Ishikawa (cell line): Measurements from ENCODE around the gene USH1C.

Experiments used
- CEBPB ChIP-seq: IDR thresholded peaks from 2 replicates; pipeline ENCODE4 v1.6.1; 2012
- CREB1 ChIP-seq: IDR thresholded peaks from 2 replicates; pipeline ENCODE4 v1.6.1; 2012; ENCODE audit warnings: low read depth
- EGR1 ChIP-seq: IDR thresholded peaks from 2 replicates; pipeline ENCODE4 v1.6.1; 2012
- EP300 ChIP-seq: IDR thresholded peaks from 2 replicates; pipeline ENCODE4 v1.6.1; 2012; ENCODE audit warnings: borderline replicate concordance
- FOXM1 ChIP-seq: IDR thresholded peaks from 2 replicates; pipeline ENCODE4 v1.6.1; 2012; ENCODE audit warnings: low read depth, borderline replicate concordance
- NFIC ChIP-seq: IDR thresholded peaks from 2 replicates; pipeline ENCODE4 v1.6.1; 2012
- RAD21 ChIP-seq: IDR thresholded peaks from 2 replicates; pipeline ENCODE4 v1.6.1; 2012; ENCODE audit warnings: low read depth
- TAF1 ChIP-seq: IDR thresholded peaks from 2 replicates; pipeline ENCODE4 v1.6.1; 2012; ENCODE audit warnings: low read depth, mild to moderate bottlenecking
- TCF12 ChIP-seq: IDR thresholded peaks from 2 replicates; pipeline ENCODE4 v1.6.1; 2012; ENCODE audit warnings: low read depth
- TEAD4 ChIP-seq: IDR thresholded peaks from 2 replicates; pipeline ENCODE4 v1.6.1; 2012
- YY1 ChIP-seq: IDR thresholded peaks from 2 replicates; pipeline ENCODE4 v1.6.1; 2012; ENCODE audit warnings: low read depth
- ZBTB7A ChIP-seq: IDR thresholded peaks from 2 replicates; pipeline ENCODE4 v1.6.1; 2012; ENCODE audit warnings: low read depth
- TF ChIP-seq, protein P1 (sequence below): IDR thresholded peaks from 2 replicates; pipeline ENCODE4 v1.6.1; 2012
- TF ChIP-seq, protein P2 (sequence below): IDR thresholded peaks from 2 replicates; pipeline ENCODE4 v1.6.1; 2012; ENCODE audit warnings: low read depth, mild to moderate bottlenecking
- TF ChIP-seq, protein P3 (sequence below): IDR thresholded peaks from 2 replicates; pipeline ENCODE4 v1.6.1; 2012

Gene USH1C

DNA sequence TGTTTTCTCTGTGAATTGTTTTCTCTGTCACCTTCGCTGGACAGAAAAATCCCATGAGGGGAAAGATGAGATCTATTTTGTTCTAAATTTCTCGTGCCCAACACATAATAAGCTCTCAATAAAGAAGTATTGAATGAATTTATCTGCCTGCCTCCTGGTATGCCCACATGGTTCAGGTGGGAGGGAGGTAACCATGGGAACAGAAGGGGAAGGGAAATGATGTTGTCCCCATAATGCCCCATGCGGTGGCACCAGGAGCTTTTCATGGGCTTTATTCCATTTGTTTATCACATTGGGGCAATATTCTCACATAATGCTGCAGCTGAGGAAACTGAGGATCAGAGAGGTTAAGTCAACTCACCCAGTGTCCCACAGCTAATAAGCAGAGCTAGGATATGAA is 8.7 kb downstream of the USH1C start:
- TF ChIP-seq ZBTB7A (no peak), TAF1 (no peak), YY1 (no peak), EP300 (no peak), CREB1 (no peak), NFIC (no peak), RAD21 (no peak), TCF12 (no peak), EGR1 (no peak), CEBPB (no peak), TEAD4 (no peak), FOXM1 (no peak)
- TF ChIP-seq, protein P1, sequence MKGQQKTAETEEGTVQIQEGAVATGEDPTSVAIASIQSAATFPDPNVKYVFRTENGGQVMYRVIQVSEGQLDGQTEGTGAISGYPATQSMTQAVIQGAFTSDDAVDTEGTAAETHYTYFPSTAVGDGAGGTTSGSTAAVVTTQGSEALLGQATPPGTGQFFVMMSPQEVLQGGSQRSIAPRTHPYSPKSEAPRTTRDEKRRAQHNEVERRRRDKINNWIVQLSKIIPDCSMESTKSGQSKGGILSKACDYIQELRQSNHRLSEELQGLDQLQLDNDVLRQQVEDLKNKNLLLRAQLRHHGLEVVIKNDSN, result no peak
- TF ChIP-seq, protein P2, sequence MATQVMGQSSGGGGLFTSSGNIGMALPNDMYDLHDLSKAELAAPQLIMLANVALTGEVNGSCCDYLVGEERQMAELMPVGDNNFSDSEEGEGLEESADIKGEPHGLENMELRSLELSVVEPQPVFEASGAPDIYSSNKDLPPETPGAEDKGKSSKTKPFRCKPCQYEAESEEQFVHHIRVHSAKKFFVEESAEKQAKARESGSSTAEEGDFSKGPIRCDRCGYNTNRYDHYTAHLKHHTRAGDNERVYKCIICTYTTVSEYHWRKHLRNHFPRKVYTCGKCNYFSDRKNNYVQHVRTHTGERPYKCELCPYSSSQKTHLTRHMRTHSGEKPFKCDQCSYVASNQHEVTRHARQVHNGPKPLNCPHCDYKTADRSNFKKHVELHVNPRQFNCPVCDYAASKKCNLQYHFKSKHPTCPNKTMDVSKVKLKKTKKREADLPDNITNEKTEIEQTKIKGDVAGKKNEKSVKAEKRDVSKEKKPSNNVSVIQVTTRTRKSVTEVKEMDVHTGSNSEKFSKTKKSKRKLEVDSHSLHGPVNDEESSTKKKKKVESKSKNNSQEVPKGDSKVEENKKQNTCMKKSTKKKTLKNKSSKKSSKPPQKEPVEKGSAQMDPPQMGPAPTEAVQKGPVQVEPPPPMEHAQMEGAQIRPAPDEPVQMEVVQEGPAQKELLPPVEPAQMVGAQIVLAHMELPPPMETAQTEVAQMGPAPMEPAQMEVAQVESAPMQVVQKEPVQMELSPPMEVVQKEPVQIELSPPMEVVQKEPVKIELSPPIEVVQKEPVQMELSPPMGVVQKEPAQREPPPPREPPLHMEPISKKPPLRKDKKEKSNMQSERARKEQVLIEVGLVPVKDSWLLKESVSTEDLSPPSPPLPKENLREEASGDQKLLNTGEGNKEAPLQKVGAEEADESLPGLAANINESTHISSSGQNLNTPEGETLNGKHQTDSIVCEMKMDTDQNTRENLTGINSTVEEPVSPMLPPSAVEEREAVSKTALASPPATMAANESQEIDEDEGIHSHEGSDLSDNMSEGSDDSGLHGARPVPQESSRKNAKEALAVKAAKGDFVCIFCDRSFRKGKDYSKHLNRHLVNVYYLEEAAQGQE, result no peak
- TF ChIP-seq, protein P3, sequence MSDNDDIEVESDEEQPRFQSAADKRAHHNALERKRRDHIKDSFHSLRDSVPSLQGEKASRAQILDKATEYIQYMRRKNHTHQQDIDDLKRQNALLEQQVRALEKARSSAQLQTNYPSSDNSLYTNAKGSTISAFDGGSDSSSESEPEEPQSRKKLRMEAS, result no peak

DNA sequence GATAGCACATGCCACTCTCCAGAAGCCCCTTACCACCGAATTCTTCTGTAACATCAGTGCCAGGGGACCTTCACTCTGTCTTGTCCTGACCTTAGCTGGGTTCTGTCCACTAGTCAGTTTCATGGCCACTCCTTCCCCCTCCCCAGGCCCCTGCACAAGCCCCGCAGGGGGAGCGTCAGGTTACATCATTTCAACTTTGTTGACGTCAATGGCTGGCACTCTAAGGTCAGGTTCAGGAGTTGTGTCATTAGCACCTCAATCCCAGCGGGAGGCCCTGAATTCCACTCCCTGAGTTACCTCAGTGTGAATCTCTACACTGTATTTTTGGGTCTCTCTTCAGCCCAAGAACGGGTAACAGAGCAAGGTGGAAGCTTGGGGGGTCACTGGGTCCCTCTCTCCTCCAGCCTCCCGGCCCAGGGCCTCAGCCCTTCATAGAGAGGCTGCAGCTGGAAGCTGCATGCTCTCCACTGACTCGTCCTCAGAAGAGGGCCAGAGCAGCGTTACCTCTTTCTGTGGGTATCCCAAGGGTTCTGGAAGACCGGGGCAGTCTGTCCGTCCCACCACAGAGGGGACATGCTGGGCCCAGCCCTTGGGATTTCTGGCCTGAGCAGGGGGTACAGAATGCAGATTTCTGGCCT is 10.3 kb downstream of the USH1C start:
- TF ChIP-seq RAD21 (no peak), ZBTB7A (no peak)

DNA sequence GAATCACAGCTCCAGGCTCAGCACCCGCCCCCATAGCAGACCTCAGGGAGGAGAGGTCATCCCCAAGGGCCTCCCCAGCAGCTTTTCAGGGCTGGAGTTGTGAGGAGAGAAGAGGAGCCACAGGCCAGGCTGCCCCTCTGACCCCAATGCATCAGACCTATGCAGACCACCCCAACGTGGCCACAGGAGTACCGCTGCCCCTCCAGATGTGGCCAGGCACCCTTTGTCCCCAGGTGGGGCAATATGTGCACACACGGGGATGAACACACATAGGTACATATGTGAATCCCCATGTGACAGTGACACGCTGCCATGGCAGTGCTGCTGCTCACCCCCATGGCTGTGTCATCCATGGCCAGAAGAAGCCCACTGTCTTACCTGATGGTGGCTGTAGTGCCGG is 10.9 kb downstream of the USH1C start:
- TF ChIP-seq, protein P2, result no peak
- TF ChIP-seq TEAD4, result no peak
- no peak for TF ChIP-seq TCF12
- TF ChIP-seq TAF1, result no peak
- no peak for TF ChIP-seq NFIC
- no peak for TF ChIP-seq FOXM1
- TF ChIP-seq CREB1, result no peak
- TF ChIP-seq, protein P3, result no peak
- TF ChIP-seq EP300, result no peak
- TF ChIP-seq, protein P1, result no peak
- TF ChIP-seq EGR1, result no peak
- TF ChIP-seq ZBTB7A, result no peak
- no peak for TF ChIP-seq YY1
- TF ChIP-seq RAD21, result no peak
- TF ChIP-seq CEBPB, result no peak

DNA sequence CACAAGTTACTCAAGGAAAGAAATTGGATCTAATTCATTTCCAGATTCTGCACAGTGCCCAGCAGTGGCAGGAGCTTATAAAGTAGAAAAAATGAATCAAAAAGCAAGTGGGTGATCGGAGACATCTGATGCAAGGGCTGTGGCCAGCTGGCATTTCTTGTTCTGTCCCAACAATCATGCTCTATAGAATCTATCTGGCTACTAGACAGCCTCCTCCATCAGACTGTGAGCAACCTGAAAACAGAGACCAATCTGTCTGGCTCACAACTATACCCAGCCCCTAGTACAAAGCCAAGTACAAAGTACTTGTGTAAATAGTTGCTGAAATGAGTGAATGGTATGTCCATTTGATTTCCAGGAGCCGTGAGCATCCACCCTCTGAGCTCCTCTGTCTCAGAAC is 11.4 kb downstream of the USH1C start:
- TF ChIP-seq YY1 (no peak), TAF1 (no peak), FOXM1 (no peak), EGR1 (no peak), EP300 (no peak), TEAD4 (no peak), ZBTB7A (no peak), CREB1 (no peak), CEBPB (no peak), RAD21 (no peak), TCF12 (no peak), NFIC (no peak)
- TF ChIP-seq, protein P2, result no peak
- TF ChIP-seq, protein P1, result no peak
- TF ChIP-seq, protein P3, result no peak
